ENCODE measurements around the gene PIGO.

DNA sequence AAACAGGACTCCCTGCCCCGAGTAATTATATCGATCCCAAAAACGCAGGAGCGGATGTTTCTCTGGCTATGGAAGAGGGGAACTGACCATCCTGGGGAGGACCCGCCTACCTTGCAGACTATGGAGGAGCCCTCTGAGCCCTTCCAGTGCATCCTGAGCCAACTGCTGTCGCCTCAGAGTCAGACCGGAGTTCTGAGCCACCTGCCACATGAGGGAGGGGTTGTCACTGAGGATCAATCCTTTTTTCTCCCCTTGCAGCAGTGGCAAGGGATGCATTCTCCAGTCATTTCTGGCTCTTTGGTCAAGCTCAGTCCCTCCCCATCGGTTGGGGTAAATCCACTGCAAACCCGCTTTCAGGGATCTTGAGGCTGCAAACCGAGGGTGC lies 17.4 kb downstream of the PIGO start:
- TF ChIP-seq, protein P1, sequence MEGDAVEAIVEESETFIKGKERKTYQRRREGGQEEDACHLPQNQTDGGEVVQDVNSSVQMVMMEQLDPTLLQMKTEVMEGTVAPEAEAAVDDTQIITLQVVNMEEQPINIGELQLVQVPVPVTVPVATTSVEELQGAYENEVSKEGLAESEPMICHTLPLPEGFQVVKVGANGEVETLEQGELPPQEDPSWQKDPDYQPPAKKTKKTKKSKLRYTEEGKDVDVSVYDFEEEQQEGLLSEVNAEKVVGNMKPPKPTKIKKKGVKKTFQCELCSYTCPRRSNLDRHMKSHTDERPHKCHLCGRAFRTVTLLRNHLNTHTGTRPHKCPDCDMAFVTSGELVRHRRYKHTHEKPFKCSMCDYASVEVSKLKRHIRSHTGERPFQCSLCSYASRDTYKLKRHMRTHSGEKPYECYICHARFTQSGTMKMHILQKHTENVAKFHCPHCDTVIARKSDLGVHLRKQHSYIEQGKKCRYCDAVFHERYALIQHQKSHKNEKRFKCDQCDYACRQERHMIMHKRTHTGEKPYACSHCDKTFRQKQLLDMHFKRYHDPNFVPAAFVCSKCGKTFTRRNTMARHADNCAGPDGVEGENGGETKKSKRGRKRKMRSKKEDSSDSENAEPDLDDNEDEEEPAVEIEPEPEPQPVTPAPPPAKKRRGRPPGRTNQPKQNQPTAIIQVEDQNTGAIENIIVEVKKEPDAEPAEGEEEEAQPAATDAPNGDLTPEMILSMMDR (IDR thresholded peaks at IDR 0.05), result no peak
- TF ChIP-seq POLR2A (IDR thresholded peaks at IDR 0.05), result no peak

Measured in esophagus squamous epithelium (tissue), 4 donors.